ENCODE measurements around the gene ITGAL. TPM values are rescaled to one million over a fixed set of nuclear protein-coding genes. Genes with fewer than 3 reads are reported as not detected.
A peak's percentile ranks its signal among the peaks of the same experiment; 100 is the strongest.

Gene ITGAL
- total RNA-seq, 1 donor, result 0.36 TPM

GRCh38 chr16:30557957-30558788 lies 85.6 kb downstream of the ITGAL start, which contains the start of gene ZNF764:
Gene ZNF764 (minus strand): TSS chr16:30558374. CDS start chr16:30558182, 192 bp downstream.
- Histone ChIP-seq H3K9me3 (ENCODE audit: low read depth, low read length) (no peaks in the 10 kb centered on the region), H3K4me1 (ENCODE audit: insufficient read depth, low read length) (no peaks in the 10 kb centered on the region), H3K27ac (ENCODE audit: low read depth, low read length) (peak within 1 kb of the TSS; percentile 85), H3K4me3 (ENCODE audit: insufficient read depth, low read length) (peak within 1 kb of the TSS; percentile 93), H4K20me1 (ENCODE audit: insufficient read depth, low read length) (no peaks in the 10 kb centered on the region), H3K4me2 (ENCODE audit: insufficient read depth, low read length) (peak within 1 kb of the TSS; percentile 77), H3K27me3 (ENCODE audit: insufficient read depth, low read length) (no peaks in the 10 kb centered on the region), H2AFZ (ENCODE audit: low read length) (peak within 1 kb of the TSS; percentile 88), H3K36me3 (ENCODE audit: insufficient read depth, low read length) (peaks cover 16% of the 10 kb centered on the region), H3K79me2 (ENCODE audit: insufficient read depth, low read length) (peaks cover 17% of the 10 kb centered on the region)
- peak; percentile 99 for DNase-seq (ENCODE audit: insufficient read length, low spot score, missing footprints)
- no peak for TF ChIP-seq CTCF (IDR thresholded peaks at IDR 0.05; ENCODE audit: extremely low read depth, low read depth, low read length)

GRCh38 chr16:30558789-30559377 lies 86.3 kb downstream of the ITGAL start:
- no peaks in the 10 kb centered on the region for H3K27me3 ChIP-seq (ENCODE audit: insufficient read depth, low read length)
- no peaks in the 10 kb centered on the region for H3K9me3 ChIP-seq (ENCODE audit: low read depth, low read length)
- H3K4me3 ChIP-seq (ENCODE audit: insufficient read depth, low read length), result peak overlapping the region; percentile 93
- H2AFZ ChIP-seq (ENCODE audit: low read length), result peak overlapping the region; percentile 82
- TF ChIP-seq CTCF (IDR thresholded peaks at IDR 0.05; ENCODE audit: extremely low read depth, low read depth, low read length), result no peak
- H3K4me1 ChIP-seq (ENCODE audit: insufficient read depth, low read length), result no peaks in the 10 kb centered on the region
- H3K79me2 ChIP-seq (ENCODE audit: insufficient read depth, low read length), result peaks cover 17% of the 10 kb centered on the region
- no peak overlapping the region for H3K27ac ChIP-seq (ENCODE audit: low read depth, low read length)
- H3K36me3 ChIP-seq (ENCODE audit: insufficient read depth, low read length), result peaks cover 13% of the 10 kb centered on the region
- H4K20me1 ChIP-seq (ENCODE audit: insufficient read depth, low read length), result no peaks in the 10 kb centered on the region
- DNase-seq (ENCODE audit: insufficient read length, low spot score, missing footprints), result no peak
- H3K4me2 ChIP-seq (ENCODE audit: insufficient read depth, low read length), result peak overlapping the region; percentile 68

DNA sequence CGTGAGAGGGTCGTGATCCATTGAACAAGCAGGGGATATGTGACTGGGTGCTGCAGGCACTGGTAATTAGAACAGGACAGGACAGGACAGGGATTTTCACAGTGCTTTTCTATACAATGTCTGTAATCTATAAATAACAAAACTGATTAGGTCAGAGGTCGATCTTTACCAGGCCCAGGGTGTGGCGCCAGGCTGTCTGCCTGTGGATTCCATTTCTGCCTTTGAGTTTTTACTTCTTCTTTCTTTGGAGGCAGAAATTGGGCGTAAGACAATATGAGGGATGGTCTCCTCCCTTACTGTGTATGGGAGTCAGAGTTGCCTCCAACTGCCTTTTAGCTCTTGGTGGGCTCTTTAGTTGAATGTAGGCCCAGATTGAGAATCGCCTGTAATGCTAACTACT lies 87.1 kb downstream of the ITGAL start:
- H3K4me2 ChIP-seq (ENCODE audit: insufficient read depth, low read length), result no peak overlapping the region
- H2AFZ ChIP-seq (ENCODE audit: low read length), result no peak overlapping the region
- H3K79me2 ChIP-seq (ENCODE audit: insufficient read depth, low read length), result peaks cover 17% of the 10 kb centered on the region
- H3K9me3 ChIP-seq (ENCODE audit: low read depth, low read length), result no peaks in the 10 kb centered on the region
- H3K27ac ChIP-seq (ENCODE audit: low read depth, low read length), result no peak overlapping the region
- H3K4me3 ChIP-seq (ENCODE audit: insufficient read depth, low read length), result no peak overlapping the region
- DNase-seq (ENCODE audit: insufficient read length, low spot score, missing footprints), result no peak
- H3K27me3 ChIP-seq (ENCODE audit: insufficient read depth, low read length), result no peaks in the 10 kb centered on the region
- H4K20me1 ChIP-seq (ENCODE audit: insufficient read depth, low read length), result no peaks in the 10 kb centered on the region
- no peaks in the 10 kb centered on the region for H3K4me1 ChIP-seq (ENCODE audit: insufficient read depth, low read length)
- no peak for TF ChIP-seq CTCF (IDR thresholded peaks at IDR 0.05; ENCODE audit: extremely low read depth, low read depth, low read length)
- peaks cover 6% of the 10 kb centered on the region for H3K36me3 ChIP-seq (ENCODE audit: insufficient read depth, low read length)
